ENCODE results near the gene ATG4B.

DNA sequence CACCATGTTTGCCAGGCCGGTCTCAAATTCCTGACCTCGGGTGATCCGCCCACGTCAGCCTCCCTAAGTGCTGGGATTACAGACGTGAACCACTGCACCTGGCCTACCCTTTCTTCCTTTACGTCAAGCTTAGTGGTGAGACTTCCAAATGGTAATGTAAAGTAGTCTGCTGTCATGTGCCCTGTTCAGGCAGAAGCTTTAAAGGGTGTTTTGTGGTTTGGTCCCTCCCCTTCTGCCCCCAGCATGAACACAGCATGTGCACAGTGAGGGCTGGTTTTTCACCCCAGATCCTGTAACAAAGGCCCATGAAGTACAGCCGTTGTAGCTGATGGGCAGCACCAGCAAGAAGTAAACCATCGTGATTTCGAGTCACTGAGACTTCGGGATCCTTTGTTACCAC, 51.8 kb downstream of the ATG4B start:
- TF ChIP-seq, protein P1, sequence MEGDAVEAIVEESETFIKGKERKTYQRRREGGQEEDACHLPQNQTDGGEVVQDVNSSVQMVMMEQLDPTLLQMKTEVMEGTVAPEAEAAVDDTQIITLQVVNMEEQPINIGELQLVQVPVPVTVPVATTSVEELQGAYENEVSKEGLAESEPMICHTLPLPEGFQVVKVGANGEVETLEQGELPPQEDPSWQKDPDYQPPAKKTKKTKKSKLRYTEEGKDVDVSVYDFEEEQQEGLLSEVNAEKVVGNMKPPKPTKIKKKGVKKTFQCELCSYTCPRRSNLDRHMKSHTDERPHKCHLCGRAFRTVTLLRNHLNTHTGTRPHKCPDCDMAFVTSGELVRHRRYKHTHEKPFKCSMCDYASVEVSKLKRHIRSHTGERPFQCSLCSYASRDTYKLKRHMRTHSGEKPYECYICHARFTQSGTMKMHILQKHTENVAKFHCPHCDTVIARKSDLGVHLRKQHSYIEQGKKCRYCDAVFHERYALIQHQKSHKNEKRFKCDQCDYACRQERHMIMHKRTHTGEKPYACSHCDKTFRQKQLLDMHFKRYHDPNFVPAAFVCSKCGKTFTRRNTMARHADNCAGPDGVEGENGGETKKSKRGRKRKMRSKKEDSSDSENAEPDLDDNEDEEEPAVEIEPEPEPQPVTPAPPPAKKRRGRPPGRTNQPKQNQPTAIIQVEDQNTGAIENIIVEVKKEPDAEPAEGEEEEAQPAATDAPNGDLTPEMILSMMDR (IDR thresholded peaks at IDR 0.05) = no peak
- TF ChIP-seq POLR2A (IDR thresholded peaks at IDR 0.05) = no peak
